ENCODE data around the gene USP24. TPM values are rescaled to one million over a fixed set of nuclear protein-coding genes. Genes with fewer than 3 reads are reported as not detected.
A peak's percentile ranks its signal among the peaks of the same experiment; 100 is the strongest.

Gene USP24
- total RNA-seq, 4 donors from 2014 or later = 27.7 to 84.0 (median 30.2) TPM

DNA sequence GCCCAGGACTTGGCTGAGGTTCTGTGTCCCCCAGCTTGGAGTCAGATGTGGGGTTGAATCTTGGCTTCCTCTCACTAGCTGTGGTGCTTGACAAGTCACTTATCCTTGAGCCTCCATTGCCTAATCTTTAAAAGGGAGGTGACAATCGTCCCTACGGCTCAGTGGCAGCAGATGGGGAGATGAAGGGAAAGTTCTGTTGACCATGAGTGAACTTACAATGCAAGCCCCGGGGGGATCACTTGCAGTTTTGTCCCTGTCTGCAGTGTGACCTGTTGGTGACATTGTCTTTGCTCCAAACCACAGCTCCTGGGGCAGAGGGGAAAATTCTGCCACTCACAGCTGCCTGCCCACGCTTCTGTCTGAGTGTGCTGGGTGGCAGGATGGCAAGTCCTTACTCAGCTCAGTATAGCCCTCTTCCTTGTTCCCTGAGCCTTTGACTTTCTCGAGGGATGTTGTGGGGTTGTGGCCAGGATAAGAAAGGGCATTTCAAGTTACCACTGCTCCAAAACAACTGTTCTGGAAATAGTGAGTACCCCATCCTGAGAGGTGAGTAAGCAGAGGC is 174.2 kb downstream of the USP24 start:
- Histone ChIP-seq H3K9me3 (no peaks in the 10 kb centered on the region), H3K27me3 (peaks cover 48% of the 10 kb centered on the region), H3K4me3 (peak overlapping the region; percentile 45), H3K27ac (no peak overlapping the region), H3K4me1 (peaks cover 22% of the 10 kb centered on the region), H3K36me3 (no peaks in the 10 kb centered on the region)
- no peak for DNase-seq (ENCODE audit: low spot score in 2 of 2)
- TF ChIP-seq POLR2AphosphoS5 (IDR thresholded peaks at IDR 0.05) (no peak), POLR2A (IDR thresholded peaks at IDR 0.05) (no peak), EP300 (IDR thresholded peaks at IDR 0.05) (no peak)
- TF ChIP-seq, protein P1, sequence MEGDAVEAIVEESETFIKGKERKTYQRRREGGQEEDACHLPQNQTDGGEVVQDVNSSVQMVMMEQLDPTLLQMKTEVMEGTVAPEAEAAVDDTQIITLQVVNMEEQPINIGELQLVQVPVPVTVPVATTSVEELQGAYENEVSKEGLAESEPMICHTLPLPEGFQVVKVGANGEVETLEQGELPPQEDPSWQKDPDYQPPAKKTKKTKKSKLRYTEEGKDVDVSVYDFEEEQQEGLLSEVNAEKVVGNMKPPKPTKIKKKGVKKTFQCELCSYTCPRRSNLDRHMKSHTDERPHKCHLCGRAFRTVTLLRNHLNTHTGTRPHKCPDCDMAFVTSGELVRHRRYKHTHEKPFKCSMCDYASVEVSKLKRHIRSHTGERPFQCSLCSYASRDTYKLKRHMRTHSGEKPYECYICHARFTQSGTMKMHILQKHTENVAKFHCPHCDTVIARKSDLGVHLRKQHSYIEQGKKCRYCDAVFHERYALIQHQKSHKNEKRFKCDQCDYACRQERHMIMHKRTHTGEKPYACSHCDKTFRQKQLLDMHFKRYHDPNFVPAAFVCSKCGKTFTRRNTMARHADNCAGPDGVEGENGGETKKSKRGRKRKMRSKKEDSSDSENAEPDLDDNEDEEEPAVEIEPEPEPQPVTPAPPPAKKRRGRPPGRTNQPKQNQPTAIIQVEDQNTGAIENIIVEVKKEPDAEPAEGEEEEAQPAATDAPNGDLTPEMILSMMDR (IDR thresholded peaks at IDR 0.05) = no peak
- 52% methylated on average over 4 of the region's 5 CpGs for WGBS

DNA sequence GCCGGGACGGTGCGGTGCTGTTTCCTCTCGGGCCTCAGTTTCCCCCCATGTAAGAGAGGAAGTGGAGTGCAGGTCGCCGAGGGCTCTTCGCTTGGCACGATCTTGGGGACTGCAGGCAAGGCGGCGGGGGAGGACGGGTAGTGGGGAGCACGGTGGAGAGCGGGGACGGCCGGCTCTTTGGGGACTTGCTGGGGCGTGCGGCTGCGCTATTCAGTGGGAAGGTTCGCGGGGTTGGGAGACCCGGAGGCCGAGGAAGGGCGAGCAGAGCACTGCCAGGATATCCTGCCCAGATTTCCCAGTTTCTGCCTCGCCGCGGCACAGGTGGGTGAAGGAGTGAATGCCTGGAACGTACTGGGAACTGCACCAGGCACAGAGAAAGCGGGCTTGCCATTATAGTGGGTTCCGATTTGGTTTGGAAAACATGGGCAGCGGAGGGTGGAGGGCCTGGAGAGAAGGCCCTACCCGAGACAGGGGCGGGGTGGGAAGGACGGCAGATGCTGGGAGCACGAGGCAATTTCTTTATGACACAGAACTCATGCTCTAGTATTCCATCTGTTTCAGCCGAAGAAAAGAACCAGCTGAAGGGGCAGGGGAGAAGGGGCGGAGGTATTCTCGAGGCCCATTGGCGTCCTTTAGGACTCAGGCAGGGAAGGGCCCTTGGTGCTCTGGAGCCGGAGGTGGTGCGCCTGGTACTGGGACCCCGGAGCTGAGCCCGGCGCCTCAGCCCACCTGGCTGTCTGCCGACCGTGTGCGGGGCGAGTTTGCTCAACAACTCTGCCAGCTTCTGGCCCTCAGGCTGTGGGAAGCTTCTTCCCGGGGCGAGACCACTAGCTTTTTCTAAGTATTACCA is 174.9 kb downstream of the USP24 start:
- no peak for DNase-seq (ENCODE audit: low spot score in 2 of 2)
- H3K27ac ChIP-seq = no peak overlapping the region
- no peaks in the 10 kb centered on the region for H3K9me3 ChIP-seq
- peak overlapping the region; percentile 45 for H3K4me3 ChIP-seq
- peaks cover 51% of the 10 kb centered on the region for H3K27me3 ChIP-seq
- H3K36me3 ChIP-seq = no peaks in the 10 kb centered on the region
- 8% methylated on average over 25 of the region's 49 CpGs for WGBS
- no peak for TF ChIP-seq EP300 (IDR thresholded peaks at IDR 0.05)
- TF ChIP-seq POLR2A (IDR thresholded peaks at IDR 0.05) = no peak
- TF ChIP-seq POLR2AphosphoS5 (IDR thresholded peaks at IDR 0.05) = no peak
- TF ChIP-seq, protein P1 (IDR thresholded peaks at IDR 0.05) = no peak
- peaks cover 22% of the 10 kb centered on the region for H3K4me1 ChIP-seq

DNA sequence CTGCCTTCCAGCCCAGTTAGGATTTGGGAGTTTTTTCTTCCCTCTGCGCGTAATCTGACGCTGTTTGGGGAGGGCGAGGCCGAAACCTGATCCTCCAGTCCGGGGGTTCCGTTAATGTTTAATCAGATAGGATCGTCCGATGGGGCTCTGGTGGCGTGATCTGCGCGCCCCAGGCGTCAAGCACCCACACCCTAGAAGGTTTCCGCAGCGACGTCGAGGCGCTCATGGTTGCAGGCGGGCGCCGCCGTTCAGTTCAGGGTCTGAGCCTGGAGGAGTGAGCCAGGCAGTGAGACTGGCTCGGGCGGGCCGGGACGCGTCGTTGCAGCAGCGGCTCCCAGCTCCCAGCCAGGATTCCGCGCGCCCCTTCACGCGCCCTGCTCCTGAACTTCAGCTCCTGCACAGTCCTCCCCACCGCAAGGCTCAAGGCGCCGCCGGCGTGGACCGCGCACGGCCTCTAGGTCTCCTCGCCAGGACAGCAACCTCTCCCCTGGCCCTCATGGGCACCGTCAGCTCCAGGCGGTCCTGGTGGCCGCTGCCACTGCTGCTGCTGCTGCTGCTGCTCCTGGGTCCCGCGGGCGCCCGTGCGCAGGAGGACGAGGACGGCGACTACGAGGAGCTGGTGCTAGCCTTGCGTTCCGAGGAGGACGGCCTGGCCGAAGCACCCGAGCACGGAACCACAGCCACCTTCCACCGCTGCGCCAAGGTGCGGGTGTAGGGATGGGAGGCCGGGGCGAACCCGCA is 175.7 kb downstream of the USP24 start, which contains the start of gene PCSK9:
PCSK9 (plus strand) TSS at position 207 of the 741 bp plus-strand sequence; CDS start at position 497, 290 bp downstream.
- peaks cover 55% of the 10 kb centered on the region for H3K27me3 ChIP-seq
- no peak within 1 kb of the TSS for H3K27ac ChIP-seq
- H3K4me3 ChIP-seq = peak within 1 kb of the TSS; percentile 45

DNA sequence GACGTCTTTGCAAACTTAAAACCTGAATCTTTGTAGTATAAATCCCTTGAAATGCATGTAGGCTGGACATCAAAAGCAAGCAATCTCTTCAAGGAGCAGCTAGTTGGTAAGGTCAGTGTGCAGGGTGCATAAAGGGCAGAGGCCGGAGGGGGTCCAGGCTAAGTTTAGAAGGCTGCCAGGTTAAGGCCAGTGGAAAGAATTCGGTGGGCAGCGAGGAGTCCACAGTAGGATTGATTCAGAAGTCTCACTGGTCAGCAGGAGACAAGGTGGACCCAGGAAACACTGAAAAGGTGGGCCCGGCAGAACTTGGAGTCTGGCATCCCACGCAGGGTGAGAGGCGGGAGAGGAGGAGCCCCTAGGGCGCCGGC is 176.2 kb downstream of the USP24 start:
- Histone ChIP-seq H3K27me3 (peaks cover 59% of the 10 kb centered on the region), H3K36me3 (no peaks in the 10 kb centered on the region), H3K9me3 (no peaks in the 10 kb centered on the region), H3K4me1 (peaks cover 22% of the 10 kb centered on the region), H3K4me3 (peak overlapping the region; percentile 45), H3K27ac (no peak overlapping the region)
- TF ChIP-seq POLR2AphosphoS5 (IDR thresholded peaks at IDR 0.05) = no peak
- TF ChIP-seq POLR2A (IDR thresholded peaks at IDR 0.05) = no peak
- no peak for TF ChIP-seq EP300 (IDR thresholded peaks at IDR 0.05)
- TF ChIP-seq, protein P1 (IDR thresholded peaks at IDR 0.05) = no peak
- 36% methylated on average over 9 of the region's 9 CpGs for WGBS
- no peak for DNase-seq (ENCODE audit: low spot score in 2 of 2)

More for the DNA sequence above, 175.7 kb downstream of the USP24 start, which contains the start of gene PCSK9:
- Histone ChIP-seq H3K36me3 (no peaks in the 10 kb centered on the region), H3K9me3 (no peaks in the 10 kb centered on the region), H3K4me1 (peaks cover 22% of the 10 kb centered on the region)
- no peak for TF ChIP-seq POLR2A (IDR thresholded peaks at IDR 0.05)
- TF ChIP-seq, protein P1 (IDR thresholded peaks at IDR 0.05) = no peak
- TF ChIP-seq POLR2AphosphoS5 (IDR thresholded peaks at IDR 0.05) = no peak
- TF ChIP-seq EP300 (IDR thresholded peaks at IDR 0.05) = no peak
- DNase-seq (ENCODE audit: low spot score in 2 of 2) = no peak
- WGBS = 9% methylated on average over 15 of the region's 67 CpGs

DNA sequence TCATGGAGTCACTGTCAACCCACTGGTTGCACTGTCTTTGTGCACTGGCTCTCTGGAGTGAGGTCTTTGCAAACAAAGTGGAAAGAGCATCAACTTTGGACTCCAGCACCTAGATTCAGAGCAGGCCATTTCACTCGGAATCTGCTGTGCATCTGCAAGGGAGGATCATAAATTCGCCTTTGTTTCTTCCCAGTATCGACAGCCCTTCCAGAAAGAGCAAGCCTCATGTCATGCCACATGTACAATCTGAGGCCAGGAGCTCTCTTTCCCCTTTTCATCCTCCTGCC is 176.7 kb downstream of the USP24 start:
- TF ChIP-seq EP300 (IDR thresholded peaks at IDR 0.05) (no peak), POLR2AphosphoS5 (IDR thresholded peaks at IDR 0.05) (no peak), POLR2A (IDR thresholded peaks at IDR 0.05) (no peak)
- TF ChIP-seq, protein P1 (IDR thresholded peaks at IDR 0.05) = no peak
- DNase-seq (ENCODE audit: low spot score in 2 of 2) = no peak
- peaks cover 64% of the 10 kb centered on the region for H3K27me3 ChIP-seq
- WGBS = 93% methylated on average over 3 of the region's 3 CpGs
- H3K27ac ChIP-seq = no peak overlapping the region
- H3K4me1 ChIP-seq = peaks cover 22% of the 10 kb centered on the region
- no peaks in the 10 kb centered on the region for H3K9me3 ChIP-seq
- no peak overlapping the region for H3K4me3 ChIP-seq
- H3K36me3 ChIP-seq = no peaks in the 10 kb centered on the region
